Activated naive CD4-positive, alpha-beta T cell treated with anti-CD3 and anti-CD28 coated beads for 36 hours (primary cell): ENCODE results near the gene KLKB1. TPM values are rescaled to one million over a fixed set of nuclear protein-coding genes. Genes with fewer than 3 reads are reported as not detected.

Experiments used
- CTCF ChIA-PET: fragments of 350-600 bp; sonication (Branson Sonifier 250); formaldehyde crosslinking; loops from one replicate; lab custom pipeline; 2021; ENCODE audit warnings: antibody characterized with exemption; lab: Charles Lee
- DNase-seq: peaks from one replicate; pipeline ENCODE4 v3.0.0-alpha.2; 2020
- H3K27ac Mint-ChIP-seq: one replicate; pipeline ENCODE4 v1.8.0; 2021; ENCODE audit warnings: mild to moderate bottlenecking, mixed read lengths
- H3K27me3 Mint-ChIP-seq: one replicate; pipeline ENCODE4 v1.8.0; 2021; ENCODE audit warnings: low read depth, mixed read lengths
- H3K36me3 Mint-ChIP-seq: one replicate; pipeline ENCODE4 v1.8.0; 2021; ENCODE audit warnings: low read depth, mixed read lengths
- H3K4me1 Mint-ChIP-seq: one replicate; pipeline ENCODE4 v1.8.0; 2021; ENCODE audit warnings: low read depth, mixed read lengths
- H3K4me3 Mint-ChIP-seq: one replicate; pipeline ENCODE4 v1.8.0; 2021; ENCODE audit warnings: mild to moderate bottlenecking, moderate library complexity, mixed read lengths
- H3K9me3 Mint-ChIP-seq: one replicate; pipeline ENCODE4 v1.8.0; 2021; ENCODE audit warnings: mixed read lengths
- intact Hi-C: fragments of 100-400 bp; cut with micrococcal nuclease; formaldehyde crosslinking; loops from one replicate; pipeline ENCODE4 v1.15.1; 2023
- total RNA-seq, 2 experiments: library from RNA; stranded (reverse); gene quantifications; one replicate each; pipeline ENCODE4 v1.2.3, GENCODE V29; 2021

KLKB1 gene
- total RNA-seq, 2 experiments from 2014 or later, result not detected

DNA sequence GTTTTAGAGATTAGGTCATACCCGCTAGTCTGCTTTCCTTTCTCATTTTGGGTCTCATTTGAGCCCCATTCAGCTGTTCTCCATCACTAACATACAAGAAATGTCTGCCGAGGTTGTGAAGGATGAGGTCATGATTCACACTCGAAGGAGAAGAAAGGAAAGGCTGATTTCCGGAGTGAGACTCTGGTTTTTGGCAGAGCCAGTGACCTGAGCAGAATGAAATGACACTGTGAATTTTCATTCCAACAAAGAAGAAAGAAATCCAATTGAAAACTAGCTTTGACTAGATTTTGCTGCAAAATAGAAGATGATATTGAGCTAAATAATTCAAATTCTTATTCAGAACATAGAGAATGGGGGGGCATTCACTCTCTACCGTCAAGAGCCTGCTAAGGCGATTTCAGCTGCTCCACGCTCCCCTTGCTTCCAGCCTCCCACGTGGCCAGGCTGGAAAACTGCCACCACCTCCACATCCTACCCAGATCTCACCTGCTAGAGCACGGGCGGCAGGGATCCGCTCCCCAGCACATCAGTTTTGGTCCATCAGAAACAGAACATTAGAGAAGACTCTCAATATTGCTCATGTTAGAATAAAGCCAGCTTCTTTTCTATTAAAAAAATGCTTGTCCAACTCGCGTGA, 77.7 kb downstream of the KLKB1 start:
- CTCF ChIA-PET, result interaction anchor here (0.7 kb wide), 1 partner anchor 81 kb away, joined by 3 read pairs; no protein-coding TSS in a partner anchor
- no peak overlapping the region for H3K4me3 Mint-ChIP-seq
- no peak overlapping the region for H3K27ac Mint-ChIP-seq
- intact Hi-C loops, result no loop called here
- no peaks in the 10 kb centered on the region for H3K9me3 Mint-ChIP-seq
- no peak for DNase-seq
- H3K36me3 Mint-ChIP-seq, result no peaks in the 10 kb centered on the region
- H3K4me1 Mint-ChIP-seq, result no peaks in the 10 kb centered on the region
- H3K27me3 Mint-ChIP-seq, result peaks cover 31% of the 10 kb centered on the region

DNA sequence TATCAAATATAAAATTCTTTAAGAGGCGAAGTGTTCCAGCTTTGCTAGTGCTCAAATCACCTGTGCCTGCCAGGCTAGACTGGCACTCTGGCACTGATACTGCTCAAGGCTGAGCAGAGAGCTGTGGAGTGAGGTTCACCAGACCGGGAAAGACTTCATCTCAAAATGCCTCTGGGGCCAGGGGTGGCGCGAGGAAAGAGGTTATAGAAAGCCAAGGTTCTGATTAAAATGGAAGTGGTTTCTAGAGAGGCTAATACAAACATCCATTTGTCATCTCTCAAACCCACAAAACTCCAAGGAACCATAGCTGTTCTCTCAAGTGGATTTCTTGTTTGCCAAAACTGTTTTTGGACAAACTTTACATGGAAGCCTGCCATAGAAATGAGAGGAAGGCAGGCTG, 80.2 kb downstream of the KLKB1 start:
- no peaks in the 10 kb centered on the region for H3K9me3 Mint-ChIP-seq
- no peaks in the 10 kb centered on the region for H3K4me1 Mint-ChIP-seq
- H3K36me3 Mint-ChIP-seq, result no peaks in the 10 kb centered on the region
- intact Hi-C loops, result no loop called here
- no peak overlapping the region for H3K27ac Mint-ChIP-seq
- CTCF ChIA-PET, result interaction anchor here (1.1 kb wide), 1 partner anchor 279 kb away, joined by 3 read pairs; no protein-coding TSS in a partner anchor
- H3K27me3 Mint-ChIP-seq, result peaks cover 30% of the 10 kb centered on the region
- no peak overlapping the region for H3K4me3 Mint-ChIP-seq
- DNase-seq, result no peak

DNA sequence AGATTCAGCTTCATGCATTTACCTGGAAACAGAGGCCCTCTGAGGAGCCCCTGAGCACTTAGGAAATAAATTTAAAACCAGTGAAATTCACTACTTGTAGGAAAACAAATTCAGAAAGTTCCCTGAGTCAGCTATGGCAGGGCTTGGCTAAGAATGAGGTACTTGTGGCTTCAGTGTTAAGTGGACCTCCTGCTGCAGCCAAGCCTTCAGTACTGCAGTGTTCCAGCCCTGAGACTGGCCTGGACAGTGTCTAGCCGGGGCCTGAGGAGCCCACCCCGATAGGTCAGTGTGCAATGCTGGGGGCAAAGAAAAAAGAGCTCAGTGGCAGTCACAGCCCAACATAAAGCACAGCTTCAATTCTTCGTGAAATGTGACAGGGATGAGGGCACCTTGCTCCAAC, 80.6 kb downstream of the KLKB1 start:
- intact Hi-C loops, result no loop called here
- H3K27ac Mint-ChIP-seq, result no peak overlapping the region
- peaks cover 30% of the 10 kb centered on the region for H3K27me3 Mint-ChIP-seq
- no peaks in the 10 kb centered on the region for H3K36me3 Mint-ChIP-seq
- CTCF ChIA-PET, result interaction anchor here (1.1 kb wide), 1 partner anchor 279 kb away, joined by 3 read pairs; no protein-coding TSS in a partner anchor
- DNase-seq, result no peak
- H3K4me1 Mint-ChIP-seq, result no peaks in the 10 kb centered on the region
- no peaks in the 10 kb centered on the region for H3K9me3 Mint-ChIP-seq
- no peak overlapping the region for H3K4me3 Mint-ChIP-seq

Other genes with a start within 250 kb of the KLKB1 start
- not detected for gene TLR3, start 158.4 kb upstream of the KLKB1 start, total RNA-seq
- under 1 TPM; 0.36 to 0.42 TPM for gene FAM149A, start 122.8 kb upstream of the KLKB1 start, total RNA-seq
- gene CYP4V2, start 35.9 kb upstream of the KLKB1 start, total RNA-seq, result 1 to 10 TPM; 3.3 TPM
- not detected for gene F11, start 38.7 kb downstream of the KLKB1 start, total RNA-seq